Glutamatergic neuron (in vitro differentiated cells): ENCODE measurements around the gene SLC39A12. TPM values are rescaled to one million over a fixed set of nuclear protein-coding genes. Genes with fewer than 3 reads are reported as not detected.

Experiments
- DNase-seq: peaks from one replicate; pipeline ENCODE4 v3.0.0; 2022
- H3K27ac Mint-ChIP-seq: one replicate; pipeline ENCODE4 v1.8.0; 2020; ENCODE audit warnings: mild to moderate bottlenecking, mixed read lengths, inconsistent platforms; ENCODE audit not compliant: unreplicated experiment
- H3K27me3 Mint-ChIP-seq: one replicate; pipeline ENCODE4 v1.8.0; 2020; ENCODE audit warnings: mild to moderate bottlenecking, moderate library complexity, mixed read lengths, inconsistent platforms; ENCODE audit not compliant: unreplicated experiment
- H3K36me3 Mint-ChIP-seq: one replicate; pipeline ENCODE4 v1.8.0; 2020; ENCODE audit warnings: mild to moderate bottlenecking, mixed read lengths, inconsistent platforms; ENCODE audit not compliant: unreplicated experiment
- H3K4me1 Mint-ChIP-seq: one replicate; pipeline ENCODE4 v1.8.0; 2020; ENCODE audit warnings: mild to moderate bottlenecking, low read depth, mixed read lengths, inconsistent platforms; ENCODE audit not compliant: unreplicated experiment
- H3K4me3 Mint-ChIP-seq: one replicate; pipeline ENCODE4 v1.8.0; 2020; ENCODE audit warnings: mild to moderate bottlenecking, mixed read lengths, inconsistent platforms; ENCODE audit not compliant: unreplicated experiment
- H3K9me3 Mint-ChIP-seq: one replicate; pipeline ENCODE4 v1.8.0; 2020; ENCODE audit warnings: mild to moderate bottlenecking, moderate library complexity, mixed read lengths, inconsistent platforms; ENCODE audit not compliant: unreplicated experiment
- CTCF ChIP-seq: fragments of 200-600 bp; sonication (generic); IDR thresholded peaks from one replicate; pipeline ENCODE4 v1.5.0; 2021; ENCODE audit not compliant: partially characterized antibody, unreplicated experiment
- total RNA-seq: library from RNA; stranded (reverse); fragmentation: NEBNext Ultra II Directional; extraction: Animal tissue kit (Norgen Biotek cat#: 25700); gene quantifications from one replicate; pipeline ENCODE4 v1.2.1, GENCODE V29; 2021; ENCODE audit not compliant: unreplicated experiment

SLC39A12 gene
- total RNA-seq, 1 donor from 2014 or later = not detected

GRCh38 chr10:17993361-17993760, 41.6 kb downstream of the SLC39A12 start:
- DNase-seq = no peak
- Mint-ChIP-seq H3K27me3 (no peaks in the 10 kb centered on the region), H3K9me3 (no peaks in the 10 kb centered on the region), H3K4me3 (no peak overlapping the region), H3K36me3 (no peaks in the 10 kb centered on the region), H3K4me1 (no peaks in the 10 kb centered on the region), H3K27ac (no peak overlapping the region)
- TF ChIP-seq CTCF = no peak

- no peaks in the 10 kb centered on the region for H3K27me3 Mint-ChIP-seq
- H3K36me3 Mint-ChIP-seq = no peaks in the 10 kb centered on the region
- no peak for DNase-seq
- H3K27ac Mint-ChIP-seq = no peak overlapping the region
- TF ChIP-seq CTCF = no peak
- H3K4me3 Mint-ChIP-seq = no peak overlapping the region
- H3K9me3 Mint-ChIP-seq = no peaks in the 10 kb centered on the region
- no peaks in the 10 kb centered on the region for H3K4me1 Mint-ChIP-seq
Observed at GRCh38 chr10:18000601-18001000, 48.9 kb downstream of the SLC39A12 start.

DNA sequence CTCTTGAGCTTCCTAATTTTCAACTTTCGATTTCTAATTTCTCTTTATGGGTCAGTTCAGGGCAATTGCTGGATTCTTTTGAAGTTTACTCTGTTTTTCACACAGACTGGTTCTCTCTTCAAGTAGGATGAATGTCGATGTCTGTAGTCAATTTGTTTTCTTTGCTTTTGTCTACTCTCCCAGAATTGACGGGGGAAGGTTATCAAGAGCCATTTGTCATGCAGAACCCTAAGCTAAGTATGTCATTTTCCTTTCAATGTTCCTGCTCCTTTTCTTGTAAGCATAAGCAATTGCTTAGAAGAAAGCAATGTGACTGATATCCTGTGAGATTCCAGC, 53.7 kb downstream of the SLC39A12 start:
- no peak for DNase-seq
- H3K27me3 Mint-ChIP-seq = peaks cover 1% of the 10 kb centered on the region
- H3K27ac Mint-ChIP-seq = no peak overlapping the region
- no peak for TF ChIP-seq CTCF
- no peaks in the 10 kb centered on the region for H3K4me1 Mint-ChIP-seq
- H3K36me3 Mint-ChIP-seq = no peaks in the 10 kb centered on the region
- H3K9me3 Mint-ChIP-seq = no peaks in the 10 kb centered on the region
- no peak overlapping the region for H3K4me3 Mint-ChIP-seq

- Mint-ChIP-seq H3K27ac (no peak overlapping the region), H3K4me1 (no peaks in the 10 kb centered on the region), H3K27me3 (peaks cover 1% of the 10 kb centered on the region), H3K9me3 (no peaks in the 10 kb centered on the region), H3K36me3 (no peaks in the 10 kb centered on the region), H3K4me3 (no peak overlapping the region)
- TF ChIP-seq CTCF = no peak
- DNase-seq = no peak
Observed at GRCh38 chr10:18005781-18006456, 54.2 kb downstream of the SLC39A12 start.

- H3K9me3 Mint-ChIP-seq = no peaks in the 10 kb centered on the region
- TF ChIP-seq CTCF = no peak
- DNase-seq = no peak
- peaks cover 1% of the 10 kb centered on the region for H3K27me3 Mint-ChIP-seq
- no peak overlapping the region for H3K27ac Mint-ChIP-seq
- no peak overlapping the region for H3K4me3 Mint-ChIP-seq
- no peaks in the 10 kb centered on the region for H3K4me1 Mint-ChIP-seq
- no peaks in the 10 kb centered on the region for H3K36me3 Mint-ChIP-seq
Observed at GRCh38 chr10:18008986-18009385, 57.3 kb downstream of the SLC39A12 start.
